Endodermal cell (in vitro differentiated cells): ENCODE results near the gene TUBB2A. TPM values are rescaled to one million over a fixed set of nuclear protein-coding genes. Genes with fewer than 3 reads are reported as not detected.
"Not testable (repeated sequence)": the region's sequence is repeated elsewhere in the genome, so short reads cannot be mapped to it uniquely, and the experiment has no call there.

Experiments used
- DNase-seq: peaks from one replicate; pipeline ENCODE4 v3.0.0-alpha.2; 2017
- H3K27ac ChIP-seq: 2 replicates; pipeline ENCODE4 v1.5.1; 2013; ENCODE audit warnings: mild to moderate bottlenecking, low read depth, low read length, moderate library complexity
- H3K27me3 ChIP-seq: 2 replicates; pipeline ENCODE4 v1.6.1; 2013; ENCODE audit warnings: mild to moderate bottlenecking, low read length, moderate library complexity; ENCODE audit not compliant: insufficient read depth, control insufficient read depth, poor library complexity, severe bottlenecking
- H3K36me3 ChIP-seq: 2 replicates; pipeline ENCODE4 v1.7.0; 2013; ENCODE audit warnings: mild to moderate bottlenecking, low read length, moderate library complexity; ENCODE audit not compliant: control insufficient read depth, insufficient read depth
- H3K4me1 ChIP-seq: one replicate; pipeline ENCODE4 v1.7.0; 2013; ENCODE audit warnings: low read length; ENCODE audit not compliant: control insufficient read depth, insufficient read depth
- H3K4me3 ChIP-seq: 2 replicates; pipeline ENCODE4 v1.5.1; 2013; ENCODE audit warnings: mild to moderate bottlenecking, low read length, moderate library complexity
- H3K9ac ChIP-seq: 2 replicates; pipeline ENCODE4 v1.6.1; 2013; ENCODE audit warnings: mild to moderate bottlenecking, low read length, moderate library complexity; ENCODE audit not compliant: poor library complexity, severe bottlenecking; ENCODE audit errors: extremely low read depth
- H3K9me3 ChIP-seq: 2 replicates; pipeline ENCODE4 v1.6.1; 2013; ENCODE audit warnings: mild to moderate bottlenecking, low read length, moderate library complexity; ENCODE audit not compliant: control insufficient read depth
- H3K27ac Mint-ChIP-seq: 2 replicates; pipeline ENCODE4 v1.8.0; 2020; ENCODE audit warnings: mixed read lengths
- H3K27me3 Mint-ChIP-seq: 2 replicates; pipeline ENCODE4 v1.8.0; 2021; ENCODE audit warnings: mild to moderate bottlenecking, mixed read lengths; ENCODE audit not compliant: insufficient read depth
- H3K36me3 Mint-ChIP-seq: 2 replicates; pipeline ENCODE4 v1.8.0; 2020; ENCODE audit warnings: low read depth, mixed read lengths
- H3K4me1 Mint-ChIP-seq: 2 replicates; pipeline ENCODE4 v1.8.0; 2020; ENCODE audit warnings: mixed read lengths
- H3K4me3 Mint-ChIP-seq: 2 replicates; pipeline ENCODE4 v1.8.0; 2020; ENCODE audit warnings: mild to moderate bottlenecking, moderate library complexity, mixed read lengths
- H3K9me3 Mint-ChIP-seq: 2 replicates; pipeline ENCODE4 v1.8.0; 2020; ENCODE audit warnings: mild to moderate bottlenecking, mixed read lengths
- CTCF ChIP-seq: fragments of 200-600 bp; sonication (generic); conservative IDR thresholded peaks from 2 replicates; pipeline ENCODE4 v1.5.0; 2021; ENCODE audit warnings: antibody characterized with exemption, mild to moderate bottlenecking
- WGBS, 2 experiments: methylation state at CpG; one replicate each; pipeline versions ENCODE4 v1.1.5 to v1.1.7; 2013; ENCODE audit warnings: missing lambda C conversion rate in 2 of 2, mixed read lengths in 1 of 2; ENCODE audit not compliant: insufficient coverage in 1 of 2, insufficient read length in 1 of 2; 5-methylcytosine and 5-hydroxymethylcytosine counted together
- total RNA-seq, 2 donors: library from RNA; stranded (reverse); fragmentation: NEBNext Ultra II Directional in 1 of 2; extraction: Animal tissue kit (Norgen Biotek cat#: 25700) in 1 of 2; gene quantifications; 2 replicates in 1 of 2; 3 replicates in 1 of 2; pipeline ENCODE4 v1.2.1, GENCODE V29; 2021

Gene TUBB2A
- total RNA-seq, 2 donors from 2014 or later: 262 to 297 TPM

GRCh38 chr6:3159805-3160781, 2.7 kb upstream of the TUBB2A start:
- peaks cover 40% of the 10 kb centered on the region for H3K4me1 Mint-ChIP-seq
- Histone ChIP-seq H3K9ac (no peak overlapping the region), H3K27me3 (no peaks in the 10 kb centered on the region), H3K4me3 (peak overlapping the region; percentile 98), H3K27ac (no peak overlapping the region), H3K9me3 (no peaks in the 10 kb centered on the region), H3K36me3 (peaks cover 7% of the 10 kb centered on the region), H3K4me1 (peaks cover 10% of the 10 kb centered on the region)
- no peaks in the 10 kb centered on the region for H3K27me3 Mint-ChIP-seq
- DNase-seq: peak; percentile 83
- peaks cover 7% of the 10 kb centered on the region for H3K36me3 Mint-ChIP-seq
- 51 to 62% methylated on average over 17 to 31 of the region's 31 CpGs for WGBS, 2 experiments
- peak overlapping the region; percentile 30 for H3K4me3 Mint-ChIP-seq
- no peaks in the 10 kb centered on the region for H3K9me3 Mint-ChIP-seq
- TF ChIP-seq CTCF: no peak
- peak overlapping the region; percentile 81 for H3K27ac Mint-ChIP-seq

- Histone ChIP-seq H3K4me3 (peak overlapping the region; percentile 98), H3K36me3 (peaks cover 26% of the 10 kb centered on the region), H3K27ac (peak overlapping the region; percentile 49), H3K9ac (peak overlapping the region; percentile 78)
- H3K4me1 ChIP-seq, H3K27me3 Mint-ChIP-seq, H3K9me3 ChIP-seq, H3K27me3 ChIP-seq, H3K9me3 Mint-ChIP-seq: not testable (repeated sequence)
- Mint-ChIP-seq H3K4me3 (peak overlapping the region; percentile 93), H3K4me1 (peaks cover 18% of the 10 kb centered on the region), H3K27ac (peak overlapping the region; percentile 93), H3K36me3 (peaks cover 24% of the 10 kb centered on the region)
- WGBS, 2 experiments: 8 to 9% methylated on average over 18 to 30 of the region's 32 CpGs
- peak; percentile 63 for DNase-seq
These were observed 887 bp downstream of the TUBB2A start for GRCh38 chr6:3156184-3157130.

GRCh38 chr6:3155416-3155815, 1.9 kb downstream of the TUBB2A start:
- 86 to 89% methylated on average over 3 to 6 of the region's 6 CpGs for WGBS, 2 experiments
- H3K27ac ChIP-seq, H3K9me3 ChIP-seq, H3K27me3 ChIP-seq, H3K4me1 ChIP-seq, H3K27me3 Mint-ChIP-seq, DNase-seq, H3K9me3 Mint-ChIP-seq, H3K9ac ChIP-seq: not testable (repeated sequence)
- H3K27ac Mint-ChIP-seq: peak overlapping the region; percentile 39
- peaks cover 18% of the 10 kb centered on the region for H3K4me1 Mint-ChIP-seq
- Histone ChIP-seq H3K36me3 (peaks cover 26% of the 10 kb centered on the region), H3K4me3 (peak overlapping the region; percentile 98)
- peak overlapping the region; percentile 93 for H3K4me3 Mint-ChIP-seq
- H3K36me3 Mint-ChIP-seq: peaks cover 24% of the 10 kb centered on the region
